Measurements from ENCODE around the gene SAMM50. TPM values are rescaled to one million over a fixed set of nuclear protein-coding genes. Genes with fewer than 3 reads are reported as not detected.
A peak's percentile ranks its signal among the peaks of the same experiment; 100 is the strongest.

Gene SAMM50
- total RNA-seq, 1 donor from 2014 or later: 73.1 TPM

GRCh38 chr22:43971112-43971511 is 15.9 kb downstream of the SAMM50 start:
- intact Hi-C loops (cut with DNase I): no loop called here
- ATAC-seq (no peak), DNase-seq (ENCODE audit: missing footprints) (no peak)

DNA sequence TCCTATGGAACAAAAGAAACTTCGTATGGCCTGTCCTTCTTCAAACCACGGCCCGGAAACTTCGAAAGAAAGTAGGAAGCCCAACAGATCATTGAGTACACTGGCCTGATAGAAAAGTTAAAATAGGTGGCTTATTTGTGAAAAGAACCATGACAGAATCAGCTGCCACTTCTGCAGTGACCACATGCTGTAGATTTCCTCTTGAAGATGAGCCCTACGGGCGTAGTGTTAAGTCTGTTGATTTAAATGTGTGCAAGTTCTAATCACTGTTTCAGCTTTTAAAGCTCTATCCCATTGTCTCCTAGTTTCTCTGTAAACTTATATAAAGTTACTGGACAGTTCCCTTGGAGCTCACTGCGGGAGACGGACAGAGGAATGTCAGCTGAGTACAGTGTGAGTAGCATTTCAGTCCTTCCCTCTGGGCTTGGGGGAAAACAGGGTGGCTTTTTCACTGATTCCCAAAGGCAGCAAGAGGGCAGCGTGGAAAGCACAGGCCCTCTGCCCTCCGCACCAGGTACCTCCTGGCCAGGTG is 17.8 kb downstream of the SAMM50 start:
- intact Hi-C loops (cut with DNase I): no loop called here
- DNase-seq (ENCODE audit: missing footprints) (no peak), ATAC-seq (no peak)

GRCh38 chr22:43974028-43974545 is 18.8 kb downstream of the SAMM50 start:
- DNase-seq (ENCODE audit: missing footprints) (peak; percentile 50), ATAC-seq (no peak)
- intact Hi-C loops (cut with DNase I): no loop called here

DNA sequence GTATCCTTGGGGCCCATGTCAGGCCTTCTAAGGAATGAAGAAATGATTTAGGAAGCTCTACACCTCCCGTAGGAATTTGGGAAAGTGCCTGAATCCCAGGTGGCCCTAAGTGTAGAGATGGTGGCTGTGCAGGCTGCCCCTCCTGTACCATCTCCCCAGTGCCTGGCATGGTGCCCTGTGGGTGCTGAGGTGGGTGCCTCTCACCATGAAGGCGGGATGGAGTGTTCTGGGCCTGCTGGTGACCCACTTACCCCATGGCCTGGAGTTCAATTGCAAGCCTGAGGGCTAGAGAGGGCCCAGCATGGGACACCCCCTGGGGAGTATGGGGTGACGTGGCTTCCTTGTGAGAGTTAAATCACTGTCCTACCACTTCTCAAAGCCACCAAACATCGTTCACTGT is 19.8 kb downstream of the SAMM50 start:
- no peak for ATAC-seq
- no peak for DNase-seq (ENCODE audit: missing footprints)
- intact Hi-C loops (cut with DNase I): no loop called here

GRCh38 chr22:43976861-43977795 is 21.9 kb downstream of the SAMM50 start:
- no peak for ATAC-seq
- no peak for DNase-seq (ENCODE audit: missing footprints)
- intact Hi-C loops (cut with DNase I): no loop called here

- ATAC-seq (no peak), DNase-seq (ENCODE audit: missing footprints) (no peak)
- intact Hi-C loops (cut with DNase I): no loop called here
Observed at GRCh38 chr22:43978558-43978957, 23.3 kb downstream of the SAMM50 start.

GRCh38 chr22:43980579-43980978 is 25.3 kb downstream of the SAMM50 start:
- intact Hi-C loops (cut with DNase I): no loop called here
- no peak for DNase-seq (ENCODE audit: missing footprints)
- ATAC-seq: no peak

DNA sequence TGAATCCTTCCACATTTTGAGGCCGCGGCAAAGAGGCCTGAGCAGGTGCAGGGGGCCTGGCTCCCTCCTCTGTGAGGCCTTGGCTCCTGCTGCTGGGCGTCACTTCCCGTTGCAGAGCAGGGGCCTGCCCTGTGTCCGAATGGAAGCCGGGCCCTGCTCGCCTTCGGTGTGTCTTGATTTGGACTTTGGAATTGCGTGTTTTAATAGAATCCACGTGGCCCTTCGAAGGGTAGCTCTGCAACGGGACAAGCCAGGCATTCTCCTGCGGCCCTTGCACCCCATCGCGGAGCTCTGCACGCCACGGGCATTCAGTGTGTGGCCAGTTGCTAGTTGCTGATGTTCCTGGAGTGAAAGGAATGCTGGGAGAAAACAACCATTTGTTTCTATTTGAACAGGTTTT is 25.8 kb downstream of the SAMM50 start:
- intact Hi-C loops (cut with DNase I): no loop called here

GRCh38 chr22:43983808-43984207 is 28.6 kb downstream of the SAMM50 start:
- DNase-seq (ENCODE audit: missing footprints) (no peak), ATAC-seq (no peak)
- intact Hi-C loops (cut with DNase I): no loop called here

More for the DNA sequence above, 25.8 kb downstream of the SAMM50 start:
- no peak for DNase-seq (ENCODE audit: missing footprints)
- ATAC-seq: no peak

- ATAC-seq: no peak
- intact Hi-C loops (cut with DNase I): no loop called here
- DNase-seq (ENCODE audit: missing footprints): no peak
Observed at GRCh38 chr22:43985532-43985931, 30.3 kb downstream of the SAMM50 start.

DNA sequence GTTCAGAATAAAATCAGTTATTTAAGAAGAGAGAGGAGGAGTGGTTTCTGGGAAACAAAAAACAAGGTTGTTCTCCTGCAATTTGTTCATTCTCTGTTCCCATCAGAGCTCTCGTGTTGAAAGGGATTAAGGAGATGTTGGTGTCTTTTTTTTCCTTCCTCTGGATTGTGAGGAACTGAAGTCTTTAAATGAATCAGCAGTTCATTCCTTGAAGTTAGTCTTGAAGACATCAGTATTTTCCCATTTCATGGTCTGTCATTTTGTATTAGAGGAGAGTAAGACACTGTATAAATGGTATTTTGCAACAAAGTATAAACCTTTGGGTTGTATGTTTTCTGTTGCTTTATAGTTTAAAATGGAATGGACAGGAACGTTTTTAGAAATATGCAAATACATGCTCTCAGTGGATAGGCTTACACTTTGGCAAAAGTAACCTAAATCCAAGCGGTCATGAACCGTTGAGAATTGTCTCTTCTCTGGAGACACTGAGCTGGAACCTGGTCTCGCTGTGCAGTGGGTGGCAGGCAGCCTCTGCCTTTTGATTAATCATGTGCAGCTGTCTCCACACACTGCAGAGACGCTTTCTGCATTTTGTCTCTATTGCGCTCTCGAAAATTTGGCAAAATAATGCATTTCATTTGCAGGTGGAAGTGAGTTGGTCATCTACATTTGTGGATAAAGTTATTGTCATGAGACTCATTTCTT is 33.0 kb downstream of the SAMM50 start:
- intact Hi-C loops (cut with DNase I): no loop called here
- no peak for DNase-seq (ENCODE audit: missing footprints)
- no peak for ATAC-seq

DNA sequence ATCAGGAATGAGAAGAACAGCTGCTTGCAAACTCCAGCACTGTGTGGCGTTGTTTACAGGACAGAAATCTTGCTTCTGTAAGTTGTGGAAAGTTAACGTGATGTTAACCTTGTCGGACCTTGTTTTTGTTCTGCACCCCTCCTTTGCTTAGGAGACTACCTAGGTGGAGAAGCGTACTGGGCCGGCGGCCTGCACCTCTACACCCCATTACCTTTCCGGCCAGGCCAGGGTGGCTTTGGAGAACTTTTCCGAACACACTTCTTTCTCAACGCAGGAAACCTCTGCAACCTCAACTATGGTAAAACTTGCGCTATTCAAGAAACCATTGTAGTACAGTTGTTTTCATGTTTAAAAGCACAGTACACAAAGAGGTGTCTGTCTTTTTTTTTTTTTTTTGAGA is 33.7 kb downstream of the SAMM50 start:
- no peak for ATAC-seq
- DNase-seq (ENCODE audit: missing footprints): no peak
- intact Hi-C loops (cut with DNase I): no loop called here

- ATAC-seq (no peak), DNase-seq (ENCODE audit: missing footprints) (no peak)
- intact Hi-C loops (cut with DNase I): loop anchor here (10.0 kb wide), 2 partner anchors 335 to 375 kb away; no protein-coding TSS in a partner anchor
Observed at GRCh38 chr22:43990044-43990443, 34.8 kb downstream of the SAMM50 start.

GRCh38 chr22:43991316-43992020 is 36.2 kb downstream of the SAMM50 start:
- ATAC-seq: no peak
- intact Hi-C loops (cut with DNase I): loop anchor here (10.0 kb wide), 2 partner anchors 333 to 373 kb away; no protein-coding TSS in a partner anchor
- DNase-seq (ENCODE audit: missing footprints): no peak

DNA sequence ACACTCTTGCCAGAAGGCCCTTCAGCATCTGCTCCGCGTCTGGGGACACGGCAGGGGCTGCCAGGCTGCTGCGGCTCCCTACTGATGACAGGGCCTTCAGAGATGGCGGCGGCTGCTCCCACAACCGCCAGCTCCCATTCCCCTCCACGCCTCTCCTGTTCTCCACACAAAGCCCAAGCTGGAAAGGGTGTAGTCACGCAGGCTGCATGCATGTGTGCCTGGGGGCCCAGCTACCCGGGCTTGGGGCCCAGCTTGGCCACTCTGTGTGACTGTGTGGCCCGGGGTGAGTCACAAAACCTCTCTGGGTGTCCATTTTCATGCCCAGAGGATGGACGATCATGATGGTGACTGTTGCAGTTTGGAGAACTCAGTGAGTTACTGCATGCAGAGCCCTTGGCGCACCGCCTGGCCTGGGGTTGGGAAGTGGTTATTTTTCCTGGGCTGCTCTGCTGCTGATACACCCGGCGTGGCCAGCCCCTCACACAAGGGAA is 37.1 kb downstream of the SAMM50 start:
- ATAC-seq (no peak), DNase-seq (ENCODE audit: missing footprints) (no peak)
- intact Hi-C loops (cut with DNase I): loop anchor here (10.0 kb wide), 2 partner anchors 332 to 372 kb away; no protein-coding TSS in a partner anchor

DNA sequence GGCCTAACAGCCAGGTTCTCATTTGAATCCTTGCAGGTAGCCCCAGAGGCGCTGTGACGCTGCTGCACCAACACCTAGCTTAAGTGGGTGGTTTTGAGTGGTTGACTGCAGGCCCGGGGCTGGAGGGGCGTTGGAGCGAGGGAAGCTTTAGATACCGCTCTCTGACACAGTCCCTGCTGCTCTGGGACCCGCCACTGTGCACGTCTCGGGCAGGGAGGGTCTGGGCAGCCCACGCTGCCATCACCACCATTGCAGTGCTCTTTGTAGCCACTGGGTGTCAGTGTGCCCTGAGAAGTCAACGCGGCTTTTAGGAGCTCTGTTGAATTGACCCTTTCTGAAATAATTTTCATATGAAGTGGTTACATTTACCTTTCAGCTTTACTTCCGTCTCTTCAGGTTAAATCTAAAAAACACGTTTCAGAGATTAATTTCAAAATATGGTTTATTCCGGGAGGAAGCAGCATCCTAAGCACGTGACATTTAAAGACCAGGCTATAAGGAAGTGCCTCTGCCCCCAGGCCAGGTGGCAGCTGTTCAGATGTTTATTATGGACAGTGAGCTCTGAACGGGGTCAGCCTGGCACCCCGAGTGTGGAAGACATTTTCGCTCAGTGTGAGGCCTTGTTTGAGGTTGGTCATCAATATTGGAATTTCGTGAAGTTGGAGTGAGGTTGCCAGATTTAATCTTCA is 38.0 kb downstream of the SAMM50 start:
- intact Hi-C loops (cut with DNase I): loop anchor here (1.0 to 10.0 kb wide), 3 partner anchors 332 to 633 kb away; no protein-coding TSS in a partner anchor
- DNase-seq (ENCODE audit: missing footprints) (no peak), ATAC-seq (peak; percentile 70)

DNA sequence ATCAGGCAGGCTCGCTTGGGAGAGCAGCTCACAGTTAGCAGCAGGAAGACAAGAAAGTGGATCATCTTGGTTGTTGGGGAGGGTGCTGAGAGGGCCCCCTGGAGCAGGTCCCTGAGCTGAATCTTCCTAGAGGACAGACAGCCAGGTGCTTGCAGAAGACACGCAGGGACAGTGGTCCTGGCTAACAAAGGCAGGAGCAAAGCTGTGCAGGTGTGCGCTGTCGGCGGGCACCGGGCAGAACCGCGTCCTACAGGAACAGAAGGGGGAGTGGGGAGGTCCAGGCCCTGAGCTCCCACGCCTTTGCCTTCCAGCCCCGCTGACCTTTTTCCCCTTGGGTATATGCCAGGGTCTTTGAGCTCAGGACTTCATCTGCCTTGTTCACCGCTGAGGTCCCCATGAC is 38.8 kb downstream of the SAMM50 start:
- ATAC-seq: no peak
- no peak for DNase-seq (ENCODE audit: missing footprints)
- intact Hi-C loops (cut with DNase I): loop anchor here (2.0 to 10.0 kb wide), 3 partner anchors 91 to 371 kb away; no protein-coding TSS in a partner anchor

GRCh38 chr22:43994416-43994815 is 39.2 kb downstream of the SAMM50 start:
- DNase-seq (ENCODE audit: missing footprints) (no peak), ATAC-seq (no peak)
- intact Hi-C loops (cut with DNase I): loop anchor here (2.0 to 10.0 kb wide), 3 partner anchors 90 to 370 kb away; no protein-coding TSS in a partner anchor

Measured in Right ventricle myocardium inferior (tissue), 1 donor.